SK-N-SH treated with all-trans-retinoic acid at 6 μM for 48 hours (cell line): ENCODE data around the gene MAST4.

Experiments used
- ATAC-seq: fragments of 200-7000 bp; cut with Tn5 transposase; 3 replicates; pipeline ENCODE4 v1.9.1; 2020; ENCODE audit warnings: mild to moderate bottlenecking, moderate library complexity
- ARNTL ChIP-seq: fragments of 450-650 bp; formaldehyde crosslinking; IDR thresholded peaks from 2 replicates; pipeline ENCODE4 v1.5.0; 2020; ENCODE audit warnings: low read depth, mild to moderate bottlenecking, moderate library complexity, borderline replicate concordance
- BACH2 ChIP-seq: fragments of 250-450 bp; sonication (Bioruptor Pico); IDR thresholded peaks from 2 replicates; pipeline ENCODE4 v1.9.0; 2021; ENCODE audit warnings: mild to moderate bottlenecking, borderline replicate concordance
- CSRNP3 ChIP-seq: fragments of 250-450 bp; sonication (Bioruptor Pico); IDR thresholded peaks from 2 replicates; pipeline ENCODE4 v1.5.1; 2021; ENCODE audit warnings: mild to moderate bottlenecking, moderate library complexity
- ESRRG ChIP-seq: fragments of 250-450 bp; sonication (Bioruptor Pico); IDR thresholded peaks from 2 replicates; pipeline ENCODE4 v1.6.1; 2021; ENCODE audit warnings: mild to moderate bottlenecking
- GLIS3 ChIP-seq: fragments of 250-450 bp; sonication (Bioruptor Pico); IDR thresholded peaks from 2 replicates; pipeline ENCODE4 v1.5.0; 2020; ENCODE audit warnings: mild to moderate bottlenecking, moderate library complexity
- ISL1 ChIP-seq: fragments of 250-450 bp; sonication (Bioruptor Pico); IDR thresholded peaks from 2 replicates; pipeline ENCODE4 v2.1.2; 2022; ENCODE audit warnings: mild to moderate bottlenecking, moderate library complexity
- PATZ1 ChIP-seq: fragments of 250-450 bp; sonication (Bioruptor Pico); IDR thresholded peaks from 2 replicates; pipeline ENCODE4 v1.8.0; 2020; ENCODE audit warnings: mild to moderate bottlenecking, moderate library complexity, borderline replicate concordance
- RARB ChIP-seq: fragments of 250-450 bp; sonication (Bioruptor Pico); IDR thresholded peaks from 2 replicates; pipeline ENCODE4 v1.8.0; 2021; ENCODE audit warnings: mild to moderate bottlenecking, moderate library complexity
- TCF4 ChIP-seq: fragments of 250-450 bp; sonication (Bioruptor Pico); IDR thresholded peaks from 2 replicates; pipeline ENCODE4 v1.8.0; 2021; ENCODE audit warnings: mild to moderate bottlenecking, moderate library complexity, borderline replicate concordance
- TOX ChIP-seq: fragments of 250-450 bp; sonication (Bioruptor Pico); IDR thresholded peaks from 2 replicates; pipeline ENCODE4 v1.8.0; 2021; ENCODE audit warnings: mild to moderate bottlenecking, moderate library complexity, borderline replicate concordance
- TSHZ2 ChIP-seq: fragments of 250-450 bp; sonication (Bioruptor Pico); IDR thresholded peaks from 2 replicates; pipeline ENCODE4 v1.5.0; 2020; ENCODE audit warnings: mild to moderate bottlenecking, moderate library complexity
- ZC3H10 ChIP-seq: fragments of 250-450 bp; sonication (Bioruptor Pico); IDR thresholded peaks from 2 replicates; pipeline ENCODE4 v1.5.1; 2021; ENCODE audit warnings: mild to moderate bottlenecking, moderate library complexity
- ZFP3 ChIP-seq: fragments of 250-450 bp; sonication (Bioruptor Pico); IDR thresholded peaks from 2 replicates; pipeline ENCODE4 v1.5.0; 2020; ENCODE audit warnings: mild to moderate bottlenecking, moderate library complexity
- ZFP30 ChIP-seq: fragments of 450-650 bp; formaldehyde crosslinking; IDR thresholded peaks from 2 replicates; pipeline ENCODE4 v1.5.0; 2022; ENCODE audit warnings: mild to moderate bottlenecking, moderate library complexity
- ZNF565 ChIP-seq: fragments of 450-650 bp; formaldehyde crosslinking; conservative IDR thresholded peaks from 2 replicates; pipeline ENCODE4 v1.5.0; 2020; ENCODE audit warnings: low read depth, mild to moderate bottlenecking, moderate library complexity
- ZNF70 ChIP-seq: fragments of 450-650 bp; formaldehyde crosslinking; IDR thresholded peaks from 2 replicates; pipeline ENCODE4 v1.5.0; 2020; ENCODE audit warnings: mild to moderate bottlenecking, moderate library complexity
- ZNF8 ChIP-seq: fragments of 450-650 bp; formaldehyde crosslinking; IDR thresholded peaks from 2 replicates; pipeline ENCODE4 v1.5.0; 2020; ENCODE audit warnings: mild to moderate bottlenecking, moderate library complexity
- TF ChIP-seq, protein P1 (sequence below): fragments of 250-450 bp; sonication (Bioruptor Pico); IDR thresholded peaks from 2 replicates; pipeline ENCODE4 v1.5.1; 2020; ENCODE audit warnings: low read depth, mild to moderate bottlenecking, moderate library complexity

MAST4 gene

GRCh38 chr5:66658516-66658915 lies 62.3 kb downstream of the MAST4 start:
- ATAC-seq: no peak

GRCh38 chr5:66659780-66660179 lies 63.6 kb downstream of the MAST4 start:
- TF ChIP-seq ZFP3 (CRISPR knock-in tag) (peak; percentile 90), ZFP30 (CRISPR knock-in tag) (no peak)
- ATAC-seq: no peak

More at GRCh38 chr5:66658516-66658915, 62.3 kb downstream of the MAST4 start:
- TF ChIP-seq ZNF8 (CRISPR knock-in tag) (no peak), BACH2 (CRISPR knock-in tag) (no peak)

- no peak for ATAC-seq
- TF ChIP-seq TCF4 (CRISPR knock-in tag) (no peak), ZNF565 (CRISPR knock-in tag) (no peak), ISL1 (no peak), PATZ1 (CRISPR knock-in tag) (no peak), TOX (CRISPR knock-in tag) (no peak), RARB (no peak), TSHZ2 (CRISPR knock-in tag) (no peak), ZNF8 (CRISPR knock-in tag) (no peak), ARNTL (CRISPR knock-in tag) (no peak), CSRNP3 (CRISPR knock-in tag) (no peak), BACH2 (CRISPR knock-in tag) (no peak), ZNF70 (no peak), ESRRG (no peak)
Observed at GRCh38 chr5:66660396-66660795, 64.2 kb downstream of the MAST4 start.

GRCh38 chr5:66661149-66661548 lies 65.0 kb downstream of the MAST4 start:
- no peak for ATAC-seq
- TF ChIP-seq, protein P1, sequence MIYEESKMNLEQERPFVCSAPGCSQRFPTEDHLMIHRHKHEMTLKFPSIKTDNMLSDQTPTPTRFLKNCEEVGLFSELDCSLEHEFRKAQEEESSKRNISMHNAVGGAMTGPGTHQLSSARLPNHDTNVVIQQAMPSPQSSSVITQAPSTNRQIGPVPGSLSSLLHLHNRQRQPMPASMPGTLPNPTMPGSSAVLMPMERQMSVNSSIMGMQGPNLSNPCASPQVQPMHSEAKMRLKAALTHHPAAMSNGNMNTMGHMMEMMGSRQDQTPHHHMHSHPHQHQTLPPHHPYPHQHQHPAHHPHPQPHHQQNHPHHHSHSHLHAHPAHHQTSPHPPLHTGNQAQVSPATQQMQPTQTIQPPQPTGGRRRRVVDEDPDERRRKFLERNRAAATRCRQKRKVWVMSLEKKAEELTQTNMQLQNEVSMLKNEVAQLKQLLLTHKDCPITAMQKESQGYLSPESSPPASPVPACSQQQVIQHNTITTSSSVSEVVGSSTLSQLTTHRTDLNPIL (CRISPR knock-in tag): no peak
- TF ChIP-seq ZNF70 (no peak), ZC3H10 (CRISPR knock-in tag) (no peak), ISL1 (peak; percentile 35; the same call in 1 of the 2 replicates)

DNA sequence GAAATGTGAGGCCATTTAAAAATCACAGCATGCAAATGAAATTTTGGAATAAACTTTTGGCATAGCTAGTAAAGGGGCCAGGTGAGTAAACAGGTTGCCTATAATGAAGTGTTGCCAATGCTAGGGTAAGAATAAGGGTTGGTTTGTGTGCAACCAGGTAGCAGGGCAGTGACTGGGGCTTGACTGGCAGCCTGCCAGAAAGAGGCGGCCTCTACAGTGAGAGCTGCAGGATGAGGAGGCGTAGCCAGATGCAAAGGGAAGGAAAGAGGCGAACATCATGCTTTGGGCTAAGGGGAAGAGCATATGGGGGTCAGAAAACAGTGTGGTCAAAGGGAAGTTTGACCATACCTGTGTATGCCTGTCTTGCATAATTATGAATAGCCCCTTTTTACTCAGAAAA lies 70.6 kb downstream of the MAST4 start:
- ATAC-seq: no peak
- no peak for TF ChIP-seq CSRNP3 (CRISPR knock-in tag)
- no peak for TF ChIP-seq GLIS3 (CRISPR knock-in tag)
- TF ChIP-seq ARNTL (CRISPR knock-in tag): no peak
- TF ChIP-seq TCF4 (CRISPR knock-in tag): no peak
- no peak for TF ChIP-seq ZC3H10 (CRISPR knock-in tag)
- no peak for TF ChIP-seq ISL1
